SK-N-SH treated with all-trans-retinoic acid at 6 μM for 48 hours (cell line): Measurements from ENCODE around the gene MYH9.

Experiments used
- ARNTL ChIP-seq: fragments of 450-650 bp; formaldehyde crosslinking; IDR thresholded peaks from 2 replicates; pipeline ENCODE4 v1.5.0; 2020; ENCODE audit warnings: low read depth, mild to moderate bottlenecking, moderate library complexity, borderline replicate concordance
- RARB ChIP-seq: fragments of 250-450 bp; sonication (Bioruptor Pico); IDR thresholded peaks from 2 replicates; pipeline ENCODE4 v1.8.0; 2021; ENCODE audit warnings: mild to moderate bottlenecking, moderate library complexity
- TCF4 ChIP-seq: fragments of 250-450 bp; sonication (Bioruptor Pico); IDR thresholded peaks from 2 replicates; pipeline ENCODE4 v1.8.0; 2021; ENCODE audit warnings: mild to moderate bottlenecking, moderate library complexity, borderline replicate concordance
- ZFP30 ChIP-seq: fragments of 450-650 bp; formaldehyde crosslinking; IDR thresholded peaks from 2 replicates; pipeline ENCODE4 v1.5.0; 2022; ENCODE audit warnings: mild to moderate bottlenecking, moderate library complexity
- ZNF70 ChIP-seq: fragments of 450-650 bp; formaldehyde crosslinking; IDR thresholded peaks from 2 replicates; pipeline ENCODE4 v1.5.0; 2020; ENCODE audit warnings: mild to moderate bottlenecking, moderate library complexity
- TF ChIP-seq, protein P1 (sequence below): fragments of 250-450 bp; sonication (Bioruptor Pico); IDR thresholded peaks from 2 replicates; pipeline ENCODE4 v1.8.0; 2020; ENCODE audit warnings: mild to moderate bottlenecking, moderate library complexity, borderline replicate concordance

GRCh38 chr22:36350751-36351594, 36.8 kb downstream of the MYH9 start:
- TF ChIP-seq, protein P1, sequence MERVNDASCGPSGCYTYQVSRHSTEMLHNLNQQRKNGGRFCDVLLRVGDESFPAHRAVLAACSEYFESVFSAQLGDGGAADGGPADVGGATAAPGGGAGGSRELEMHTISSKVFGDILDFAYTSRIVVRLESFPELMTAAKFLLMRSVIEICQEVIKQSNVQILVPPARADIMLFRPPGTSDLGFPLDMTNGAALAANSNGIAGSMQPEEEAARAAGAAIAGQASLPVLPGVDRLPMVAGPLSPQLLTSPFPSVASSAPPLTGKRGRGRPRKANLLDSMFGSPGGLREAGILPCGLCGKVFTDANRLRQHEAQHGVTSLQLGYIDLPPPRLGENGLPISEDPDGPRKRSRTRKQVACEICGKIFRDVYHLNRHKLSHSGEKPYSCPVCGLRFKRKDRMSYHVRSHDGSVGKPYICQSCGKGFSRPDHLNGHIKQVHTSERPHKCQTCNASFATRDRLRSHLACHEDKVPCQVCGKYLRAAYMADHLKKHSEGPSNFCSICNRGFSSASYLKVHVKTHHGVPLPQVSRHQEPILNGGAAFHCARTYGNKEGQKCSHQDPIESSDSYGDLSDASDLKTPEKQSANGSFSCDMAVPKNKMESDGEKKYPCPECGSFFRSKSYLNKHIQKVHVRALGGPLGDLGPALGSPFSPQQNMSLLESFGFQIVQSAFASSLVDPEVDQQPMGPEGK (CRISPR knock-in tag) = no peak
- TF ChIP-seq ARNTL (CRISPR knock-in tag) = no peak
- TF ChIP-seq ZFP30 = no peak
- TF ChIP-seq ZNF70 (CRISPR knock-in tag) = no peak
- no peak for TF ChIP-seq RARB (CRISPR knock-in tag)
- no peak for TF ChIP-seq TCF4
